ENCODE data around the gene AQR. TPM values are rescaled to one million over a fixed set of nuclear protein-coding genes. Genes with fewer than 3 reads are reported as not detected.

Gene AQR
- total and polyA plus RNA-seq, 10 of the 15 experiments (the other 5 are each of a cell fraction or from before 2014, with no cell fraction given) = 18.2 to 53.5 (median 32.6) TPM

DNA sequence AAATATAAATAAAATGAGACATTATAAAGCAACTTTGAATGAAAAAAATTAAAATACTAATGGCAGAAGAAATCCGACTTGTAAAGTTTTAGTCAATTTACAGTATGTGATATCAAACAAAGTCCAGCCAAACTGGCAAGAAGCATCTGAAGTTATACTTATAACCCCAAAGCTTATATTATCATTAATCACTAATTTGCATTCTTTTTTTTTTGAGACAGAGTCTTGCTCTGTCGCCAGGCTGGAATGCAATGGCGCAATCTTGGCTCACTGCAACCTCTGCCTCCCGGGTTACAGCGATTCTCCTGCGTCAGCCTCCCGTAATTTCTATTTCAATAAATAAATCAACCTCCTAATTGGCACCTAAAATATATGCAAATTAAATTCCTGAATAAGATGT, 80.1 kb downstream of the AQR start:
- DNase-seq (ENCODE audit: low read depth, low spot score) = no peak
- H2AFZ ChIP-seq (ENCODE audit: control insufficient read depth, low read depth, low read length) = no peak overlapping the region
- no peak for ATAC-seq
- no peak overlapping the region for H3K4me3 ChIP-seq
- no peaks in the 10 kb centered on the region for H3K79me2 ChIP-seq (ENCODE audit: control insufficient read depth, insufficient read depth, low read length)
- H3K4me2 ChIP-seq (ENCODE audit: control insufficient read depth, insufficient read depth) = no peak overlapping the region
- POLR2A ChIA-PET = no interaction called here
- no peaks in the 10 kb centered on the region for H3K27me3 ChIP-seq (replicated peaks in 1 of 2; ENCODE audit: control insufficient read depth in 2 of 2, insufficient read depth in 2 of 2, low read length in 1 of 2)
- 98% methylated on average over 7 of the region's 7 CpGs for WGBS (ENCODE audit: insufficient coverage, insufficient replicate concordance, low lambda C conversion rate, missing lambda C conversion rate)
- SMC1A ChIA-PET (ENCODE audit: uncharacterized antibody, unreplicated experiment) = interaction anchor here (0.5 to 0.7 kb wide), 2 partner anchors 11 to 59 kb away, joined by 3 to 6 read pairs; no protein-coding TSS in a partner anchor
- in situ Hi-C loops (cut with MboI) = no loop called here
- no peak for FAIRE-seq
- intact Hi-C loops (cut with micrococcal nuclease; ENCODE audit: unreplicated experiment) = no loop called here
- no TSS peak for BruUV-seq (replicated peaks)
- no peak overlapping the region for H3K9ac ChIP-seq (ENCODE audit: control insufficient read depth, insufficient read depth, low read length)
- H4K20me1 ChIP-seq (ENCODE audit: control insufficient read depth, insufficient read depth) = no peaks in the 10 kb centered on the region
- no peak overlapping the region for H3K27ac ChIP-seq (ENCODE audit: control insufficient read depth, insufficient read depth)
- CTCF ChIA-PET = interaction anchor here (0.6 kb wide), 1 partner anchor 1781 kb away, joined by 3 read pairs; no protein-coding TSS in a partner anchor
- peaks cover 4 to 17% of the 10 kb centered on the region in 2 experiments for H3K36me3 ChIP-seq (ENCODE audit: control insufficient read depth in 2 of 2, insufficient read depth in 2 of 2, low read length in 1 of 2)
- RAD21 ChIA-PET (ENCODE audit: unreplicated experiment) = no interaction called here
- H3K9me3 ChIP-seq (replicated peaks; ENCODE audit: control insufficient read depth, insufficient read depth, low read length) = peaks cover 9% of the 10 kb centered on the region
- no peaks in the 10 kb centered on the region for H3K4me1 ChIP-seq (ENCODE audit: control insufficient read depth, insufficient read depth, low read length)
- TF ChIP-seq GABPA (IDR thresholded peaks at IDR 0.05; ENCODE audit: low read depth) (no peak), SMAD1 (IDR thresholded peaks at IDR 0.05; ENCODE audit: low read depth, partially characterized antibody) (no peak), SKIL (IDR thresholded peaks at IDR 0.05; ENCODE audit: low read depth, poor library complexity, severe bottlenecking) (no peak), NFXL1 (IDR thresholded peaks at IDR 0.05; ENCODE audit: borderline replicate concordance) (no peak), NBN (IDR thresholded peaks at IDR 0.05) (no peak), HDGF (IDR thresholded peaks at IDR 0.05) (no peak), IRF4 (IDR thresholded peaks at IDR 0.05; ENCODE audit: low read depth, low read length) (no peak), YBX1 (IDR thresholded peaks at IDR 0.05) (no peak), IKZF1 (conservative IDR thresholded peaks at IDR 0.05) (no peak), ESRRA (IDR thresholded peaks at IDR 0.05; ENCODE audit: low read length) (no peak), SIX5 (IDR thresholded peaks at IDR 0.05; ENCODE audit: low read depth, low read length, severe bottlenecking) (no peak), PAX8 (IDR thresholded peaks at IDR 0.05) (no peak), NKRF (conservative IDR thresholded peaks at IDR 0.05) (no peak), NFYA (IDR thresholded peaks at IDR 0.05; ENCODE audit: borderline replicate concordance, low read depth, low read length) (no peak), NRF1 (conservative IDR thresholded peaks at IDR 0.05; ENCODE audit: low read depth, low read length) (no peak)
- TF ChIP-seq, protein P1, sequence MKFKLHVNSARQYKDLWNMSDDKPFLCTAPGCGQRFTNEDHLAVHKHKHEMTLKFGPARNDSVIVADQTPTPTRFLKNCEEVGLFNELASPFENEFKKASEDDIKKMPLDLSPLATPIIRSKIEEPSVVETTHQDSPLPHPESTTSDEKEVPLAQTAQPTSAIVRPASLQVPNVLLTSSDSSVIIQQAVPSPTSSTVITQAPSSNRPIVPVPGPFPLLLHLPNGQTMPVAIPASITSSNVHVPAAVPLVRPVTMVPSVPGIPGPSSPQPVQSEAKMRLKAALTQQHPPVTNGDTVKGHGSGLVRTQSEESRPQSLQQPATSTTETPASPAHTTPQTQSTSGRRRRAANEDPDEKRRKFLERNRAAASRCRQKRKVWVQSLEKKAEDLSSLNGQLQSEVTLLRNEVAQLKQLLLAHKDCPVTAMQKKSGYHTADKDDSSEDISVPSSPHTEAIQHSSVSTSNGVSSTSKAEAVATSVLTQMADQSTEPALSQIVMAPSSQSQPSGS (IDR thresholded peaks at IDR 0.05; ENCODE audit: low read length) = no peak
- TF ChIP-seq, protein P2, sequence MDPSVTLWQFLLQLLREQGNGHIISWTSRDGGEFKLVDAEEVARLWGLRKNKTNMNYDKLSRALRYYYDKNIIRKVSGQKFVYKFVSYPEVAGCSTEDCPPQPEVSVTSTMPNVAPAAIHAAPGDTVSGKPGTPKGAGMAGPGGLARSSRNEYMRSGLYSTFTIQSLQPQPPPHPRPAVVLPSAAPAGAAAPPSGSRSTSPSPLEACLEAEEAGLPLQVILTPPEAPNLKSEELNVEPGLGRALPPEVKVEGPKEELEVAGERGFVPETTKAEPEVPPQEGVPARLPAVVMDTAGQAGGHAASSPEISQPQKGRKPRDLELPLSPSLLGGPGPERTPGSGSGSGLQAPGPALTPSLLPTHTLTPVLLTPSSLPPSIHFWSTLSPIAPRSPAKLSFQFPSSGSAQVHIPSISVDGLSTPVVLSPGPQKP (IDR thresholded peaks at IDR 0.05; ENCODE audit: low read depth, low read length) = no peak
- TF ChIP-seq, protein P3, sequence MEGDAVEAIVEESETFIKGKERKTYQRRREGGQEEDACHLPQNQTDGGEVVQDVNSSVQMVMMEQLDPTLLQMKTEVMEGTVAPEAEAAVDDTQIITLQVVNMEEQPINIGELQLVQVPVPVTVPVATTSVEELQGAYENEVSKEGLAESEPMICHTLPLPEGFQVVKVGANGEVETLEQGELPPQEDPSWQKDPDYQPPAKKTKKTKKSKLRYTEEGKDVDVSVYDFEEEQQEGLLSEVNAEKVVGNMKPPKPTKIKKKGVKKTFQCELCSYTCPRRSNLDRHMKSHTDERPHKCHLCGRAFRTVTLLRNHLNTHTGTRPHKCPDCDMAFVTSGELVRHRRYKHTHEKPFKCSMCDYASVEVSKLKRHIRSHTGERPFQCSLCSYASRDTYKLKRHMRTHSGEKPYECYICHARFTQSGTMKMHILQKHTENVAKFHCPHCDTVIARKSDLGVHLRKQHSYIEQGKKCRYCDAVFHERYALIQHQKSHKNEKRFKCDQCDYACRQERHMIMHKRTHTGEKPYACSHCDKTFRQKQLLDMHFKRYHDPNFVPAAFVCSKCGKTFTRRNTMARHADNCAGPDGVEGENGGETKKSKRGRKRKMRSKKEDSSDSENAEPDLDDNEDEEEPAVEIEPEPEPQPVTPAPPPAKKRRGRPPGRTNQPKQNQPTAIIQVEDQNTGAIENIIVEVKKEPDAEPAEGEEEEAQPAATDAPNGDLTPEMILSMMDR (IDR thresholded peaks at IDR 0.05 in 2 of 3, conservative IDR thresholded peaks at IDR 0.05 in 1 of 3; ENCODE audit: control insufficient read depth in 2 of 3, extremely low read depth in 1 of 3, insufficient read depth in 1 of 3, low read depth in 3 of 3, low read length in 3 of 3) = no peak

Data from GM12878 (cell line).